ENCODE data around the gene OR52K2.
"Not testable (repeated sequence)": the region's sequence is repeated elsewhere in the genome, so short reads cannot be mapped to it uniquely, and the experiment has no call there.

OR52K2 gene

DNA sequence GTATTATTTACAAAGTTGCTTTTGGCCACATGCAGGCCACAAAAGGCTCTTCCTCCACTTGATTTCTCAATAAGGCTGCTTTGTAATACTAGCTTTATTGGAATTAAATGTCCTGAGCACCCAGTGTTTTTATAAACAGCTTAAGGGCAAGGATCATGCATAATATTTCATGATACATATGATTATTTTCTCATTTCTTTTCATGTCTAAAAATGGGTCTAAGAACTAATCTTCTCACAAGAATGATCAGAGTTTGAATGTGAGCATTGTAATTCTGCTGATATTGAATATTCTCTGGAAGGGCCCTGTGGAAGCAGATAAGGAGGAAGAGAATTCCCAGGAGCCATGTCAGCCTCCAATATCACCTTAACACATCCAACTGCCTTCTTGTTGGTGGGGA, at the start of gene OR52K2:
Gene OR52K2, plus strand, starts transcription at position 301 of the 400 bp plus-strand sequence. Its CDS starts 45 bp downstream, at position 346.
- no peak for DNase-seq

GRCh38 chr11:4406206-4406605, 42.9 kb upstream of the OR52K2 start:
- DNase-seq: not testable (repeated sequence)

DNA sequence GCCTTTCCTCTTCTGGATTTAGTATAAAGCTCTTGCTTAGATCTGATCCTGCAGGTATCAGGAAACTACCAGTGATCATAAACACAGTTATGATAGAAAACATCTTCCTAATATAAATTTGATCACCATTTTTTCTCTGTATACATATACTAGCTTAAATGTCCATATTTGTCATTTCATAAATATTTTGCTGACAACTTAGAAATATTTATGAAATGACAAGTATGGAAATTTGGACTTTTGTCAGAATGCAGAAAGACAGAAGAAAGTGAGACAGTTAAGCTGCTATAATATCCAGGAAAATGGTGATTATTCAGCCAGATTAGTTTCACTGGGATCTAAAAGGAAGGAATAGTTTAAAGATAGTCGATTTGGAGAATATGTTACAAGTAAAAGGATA, 32.8 kb upstream of the OR52K2 start:
- no peak for DNase-seq

GRCh38 chr11:4416816-4417215, 32.3 kb upstream of the OR52K2 start:
- no peak for DNase-seq

GRCh38 chr11:4418403-4418802, 30.7 kb upstream of the OR52K2 start:
- DNase-seq: no peak

DNA sequence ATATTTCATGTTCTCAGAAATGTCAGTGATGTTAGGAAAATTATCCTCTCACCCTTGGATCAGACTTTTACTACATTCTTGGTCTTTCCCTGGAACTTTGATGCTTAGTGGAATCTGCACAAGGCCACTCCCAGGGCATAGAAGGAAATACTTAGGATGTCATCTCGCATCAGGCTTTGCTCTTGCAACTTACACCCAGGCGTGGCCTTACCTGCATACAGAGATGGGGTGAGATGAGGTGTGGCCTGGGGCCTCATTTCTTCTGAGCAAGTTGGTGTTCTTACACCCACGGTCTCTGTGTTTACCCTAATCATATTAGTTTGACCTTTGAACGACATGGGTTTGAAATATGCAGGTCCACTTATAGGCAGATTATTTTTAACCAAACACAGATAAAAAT, 19.0 kb upstream of the OR52K2 start:
- DNase-seq: no peak

- no peak for DNase-seq
These were observed 15.2 kb upstream of the OR52K2 start for GRCh38 chr11:4433856-4434255.

- DNase-seq: no peak
These were observed 12.7 kb upstream of the OR52K2 start for GRCh38 chr11:4436411-4436810.

GRCh38 chr11:4441515-4441914, 7.6 kb upstream of the OR52K2 start:
- no peak for DNase-seq

GRCh38 chr11:4443232-4443891, 5.7 kb upstream of the OR52K2 start:
- DNase-seq: no peak

DNA sequence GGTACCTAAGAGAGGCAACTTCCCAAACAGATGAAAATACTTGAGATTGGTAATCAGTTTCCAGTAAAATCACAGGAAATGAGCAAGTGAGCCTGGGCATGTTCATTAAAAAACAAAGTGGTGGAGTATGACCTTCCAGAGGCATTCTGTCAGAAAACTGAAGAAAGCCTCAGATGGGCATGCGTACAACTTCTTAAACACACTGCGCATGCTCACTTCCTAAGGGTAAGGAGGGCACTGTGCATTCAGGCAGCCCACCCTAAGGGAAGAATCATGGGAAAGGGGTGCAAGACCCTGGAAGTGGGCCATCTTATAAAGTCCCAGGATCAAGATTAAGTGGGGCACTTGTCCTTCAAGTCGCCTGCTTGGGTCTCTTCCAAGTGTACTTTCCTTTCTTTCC, 4.0 kb downstream of the OR52K2 start:
- no peak for DNase-seq

DNA sequence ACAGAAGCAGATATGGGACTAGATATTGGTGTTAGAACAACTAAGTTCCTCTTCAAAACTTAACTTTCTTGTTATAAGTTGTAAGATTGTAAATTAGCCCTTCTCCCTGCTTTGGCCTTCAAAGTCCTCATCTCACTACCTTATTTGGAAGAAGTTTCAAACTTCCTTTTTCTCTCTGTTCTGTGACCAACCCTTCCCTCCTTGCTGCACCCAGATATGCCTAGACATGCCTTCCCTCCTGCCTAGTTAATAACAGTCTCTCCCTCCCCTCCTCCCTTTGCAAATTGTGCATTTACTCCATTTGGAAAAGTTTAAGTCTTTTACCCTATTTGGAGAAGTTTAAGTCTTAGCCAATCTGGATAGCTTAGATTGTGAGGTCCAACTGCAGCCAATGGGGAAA, 4.9 kb downstream of the OR52K2 start:
- no peak for DNase-seq

DNA sequence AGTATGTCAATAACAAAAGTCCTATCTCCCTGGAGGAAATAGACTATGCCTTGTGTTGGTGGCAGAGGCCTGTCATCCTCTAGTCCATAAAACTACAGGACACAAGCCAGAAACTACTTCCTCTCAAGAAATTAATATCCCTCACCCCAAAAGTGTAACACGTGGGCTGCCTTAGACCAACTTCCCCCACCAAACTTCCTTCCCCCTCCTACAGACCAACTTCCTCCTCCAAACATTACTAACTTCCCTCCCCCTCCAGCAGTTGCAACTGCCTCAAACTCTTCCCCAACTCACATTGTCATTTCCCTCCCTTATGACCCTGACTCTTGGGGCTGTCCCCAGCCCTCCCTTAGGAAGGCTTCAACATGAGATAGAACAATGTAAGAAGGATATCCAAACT, 6.3 kb downstream of the OR52K2 start:
- DNase-seq: no peak

GRCh38 chr11:4459500-4459899, 10.4 kb downstream of the OR52K2 start:
- DNase-seq: no peak

- DNase-seq: no peak
These were observed 11.1 kb downstream of the OR52K2 start for GRCh38 chr11:4460151-4460550.

- DNase-seq: no peak
These were observed 15.4 kb downstream of the OR52K2 start for GRCh38 chr11:4464216-4465159.

GRCh38 chr11:4465407-4465806, 16.3 kb downstream of the OR52K2 start:
- no peak for DNase-seq

- no peak for DNase-seq
These were observed 17.2 kb downstream of the OR52K2 start for GRCh38 chr11:4466131-4466870.

DNA sequence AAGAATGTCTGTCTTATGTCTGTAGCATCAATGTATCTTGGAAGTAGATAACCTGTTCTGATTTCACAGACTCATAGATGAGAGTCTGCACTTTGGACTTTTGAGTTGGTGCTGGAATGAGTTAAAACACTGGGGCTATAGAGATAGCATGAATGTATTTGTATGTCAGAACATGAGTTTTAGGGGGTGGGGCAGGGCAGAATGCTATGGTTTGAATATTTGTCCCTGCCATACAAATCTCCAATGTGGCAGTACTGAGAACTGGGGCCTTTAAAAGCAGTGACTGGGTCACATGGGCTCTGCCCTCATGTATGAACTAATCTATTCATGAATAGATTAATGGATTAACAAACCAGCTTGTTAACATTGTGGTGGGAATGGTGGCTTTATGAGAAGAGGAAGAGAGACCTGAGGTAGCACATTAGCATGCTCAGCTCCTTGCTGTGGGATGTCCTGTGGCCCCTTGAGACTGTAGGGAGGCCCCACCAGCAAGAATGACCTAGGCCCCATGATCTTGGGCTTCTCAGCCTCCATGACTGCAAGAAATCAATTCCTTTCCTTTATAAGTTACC, 17.9 kb downstream of the OR52K2 start:
- DNase-seq: no peak

DNA sequence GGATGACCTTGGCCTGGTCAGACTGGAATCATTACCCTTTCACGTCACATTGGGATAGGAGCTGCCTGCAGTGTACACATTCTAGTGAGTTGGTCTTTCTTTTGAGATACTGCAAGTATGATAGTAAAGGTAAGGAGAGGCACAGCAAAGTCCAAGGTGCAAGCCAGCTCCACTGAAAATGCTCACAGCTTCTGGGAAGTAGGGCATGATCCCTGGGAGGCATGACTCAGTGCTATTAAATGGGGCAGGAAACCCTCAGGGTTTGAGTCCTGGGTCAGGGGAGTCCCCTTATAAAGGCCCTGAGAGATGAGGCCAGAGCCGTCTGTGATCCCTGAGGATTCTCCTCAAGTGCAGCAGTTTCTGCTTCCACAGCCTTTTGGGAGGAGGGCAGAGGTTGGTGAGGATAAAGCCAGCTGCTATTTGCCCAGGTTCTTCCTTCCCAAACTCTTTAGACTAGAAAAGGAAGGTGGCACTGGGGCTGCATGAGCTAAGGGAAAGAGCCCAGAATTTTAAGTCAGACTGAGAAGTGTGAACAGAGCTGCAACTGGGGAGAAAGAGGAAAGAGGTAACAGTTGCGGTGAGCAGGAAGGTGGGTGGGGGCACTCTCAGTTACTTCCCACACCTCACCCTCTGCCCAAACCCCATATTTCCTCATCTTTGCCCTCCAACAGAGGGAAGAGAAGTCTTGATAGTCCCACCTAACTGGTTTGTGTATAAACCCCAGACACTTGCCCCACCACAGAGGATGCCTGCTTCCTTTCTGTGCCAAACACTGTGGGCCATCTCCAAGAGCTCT, 18.9 kb downstream of the OR52K2 start:
- DNase-seq: no peak

- no peak for DNase-seq
These were observed 30.5 kb downstream of the OR52K2 start for GRCh38 chr11:4479644-4480043.

- no peak for DNase-seq
These were observed 31.6 kb downstream of the OR52K2 start for GRCh38 chr11:4480577-4481239.
